Measurements from ENCODE around the gene SLC39A1.

DNA sequence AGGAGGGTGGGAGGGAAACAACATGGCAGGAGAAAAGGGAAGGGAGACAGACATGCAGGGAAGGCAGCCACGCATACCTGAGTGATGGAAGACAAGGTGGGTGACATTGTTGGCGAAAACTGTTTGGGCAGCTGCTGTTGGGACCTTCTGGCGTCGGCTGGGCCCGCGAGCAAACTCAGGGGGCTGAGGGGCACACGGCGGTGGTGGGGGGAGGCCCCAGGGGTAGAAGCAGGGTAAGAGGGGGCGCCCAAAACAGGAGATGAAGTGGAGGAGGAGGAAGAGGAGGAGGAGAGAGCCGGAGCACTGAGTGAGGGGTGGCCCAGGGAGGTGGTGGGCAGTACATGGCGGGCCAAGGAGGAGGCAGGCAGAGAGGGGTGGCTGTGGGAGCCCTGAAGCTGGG is 12.2 kb downstream of the SLC39A1 start:
- TF ChIP-seq EZH2 (IDR thresholded peaks at IDR 0.05; ENCODE audit: borderline replicate concordance, low read depth, low read length, poor library complexity, severe bottlenecking) = no peak
- TF ChIP-seq, protein P1, sequence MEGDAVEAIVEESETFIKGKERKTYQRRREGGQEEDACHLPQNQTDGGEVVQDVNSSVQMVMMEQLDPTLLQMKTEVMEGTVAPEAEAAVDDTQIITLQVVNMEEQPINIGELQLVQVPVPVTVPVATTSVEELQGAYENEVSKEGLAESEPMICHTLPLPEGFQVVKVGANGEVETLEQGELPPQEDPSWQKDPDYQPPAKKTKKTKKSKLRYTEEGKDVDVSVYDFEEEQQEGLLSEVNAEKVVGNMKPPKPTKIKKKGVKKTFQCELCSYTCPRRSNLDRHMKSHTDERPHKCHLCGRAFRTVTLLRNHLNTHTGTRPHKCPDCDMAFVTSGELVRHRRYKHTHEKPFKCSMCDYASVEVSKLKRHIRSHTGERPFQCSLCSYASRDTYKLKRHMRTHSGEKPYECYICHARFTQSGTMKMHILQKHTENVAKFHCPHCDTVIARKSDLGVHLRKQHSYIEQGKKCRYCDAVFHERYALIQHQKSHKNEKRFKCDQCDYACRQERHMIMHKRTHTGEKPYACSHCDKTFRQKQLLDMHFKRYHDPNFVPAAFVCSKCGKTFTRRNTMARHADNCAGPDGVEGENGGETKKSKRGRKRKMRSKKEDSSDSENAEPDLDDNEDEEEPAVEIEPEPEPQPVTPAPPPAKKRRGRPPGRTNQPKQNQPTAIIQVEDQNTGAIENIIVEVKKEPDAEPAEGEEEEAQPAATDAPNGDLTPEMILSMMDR (conservative IDR thresholded peaks at IDR 0.05; ENCODE audit: low read depth, low read length) = no peak

All from A673 (cell line).